ENCODE data around the gene ZNRD2.

Gene ZNRD2

DNA sequence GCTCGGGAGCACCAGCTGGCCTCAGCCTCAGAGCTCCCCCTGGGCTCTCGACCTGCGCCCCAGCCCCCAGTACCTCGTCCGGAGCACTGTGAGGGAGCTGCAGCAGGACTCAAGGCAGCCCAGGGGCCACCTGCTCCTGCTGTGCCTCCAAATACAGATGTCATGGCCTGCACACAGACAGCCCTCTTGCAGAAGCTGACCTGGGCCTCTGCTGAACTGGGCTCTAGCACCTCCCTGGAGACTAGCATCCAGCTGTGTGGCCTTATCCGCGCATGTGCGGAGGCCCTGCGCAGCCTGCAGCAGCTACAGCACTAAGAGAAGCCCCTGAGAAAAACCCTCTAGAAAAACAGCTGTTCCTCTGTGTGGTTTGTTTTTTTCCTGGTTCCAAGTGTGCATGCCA, 1.1 kb downstream of the ZNRD2 start:
- H3K4me3 ChIP-seq (ENCODE audit: low read depth, low read length): peak overlapping the region; percentile 74
- CTCF ChIA-PET: interaction anchor here (0.6 to 5.6 kb wide), 21 partner anchors 11 to 319 kb away, joined by 3 to 133 read pairs (median 5); partner anchors contain the start of genes KAT5 and LTBP3
- TF ChIP-seq, protein P1, sequence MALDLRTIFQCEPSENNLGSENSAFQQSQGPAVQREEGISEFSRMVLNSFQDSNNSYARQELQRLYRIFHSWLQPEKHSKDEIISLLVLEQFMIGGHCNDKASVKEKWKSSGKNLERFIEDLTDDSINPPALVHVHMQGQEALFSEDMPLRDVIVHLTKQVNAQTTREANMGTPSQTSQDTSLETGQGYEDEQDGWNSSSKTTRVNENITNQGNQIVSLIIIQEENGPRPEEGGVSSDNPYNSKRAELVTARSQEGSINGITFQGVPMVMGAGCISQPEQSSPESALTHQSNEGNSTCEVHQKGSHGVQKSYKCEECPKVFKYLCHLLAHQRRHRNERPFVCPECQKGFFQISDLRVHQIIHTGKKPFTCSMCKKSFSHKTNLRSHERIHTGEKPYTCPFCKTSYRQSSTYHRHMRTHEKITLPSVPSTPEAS (tag by site-specific recombination; IDR thresholded peaks at IDR 0.05): no peak
- TF ChIP-seq ZNF48 (tag by site-specific recombination; IDR thresholded peaks at IDR 0.05) (no peak), ZNF121 (tag by site-specific recombination; IDR thresholded peaks at IDR 0.05) (no peak), ZNF2 (tag by site-specific recombination; IDR thresholded peaks at IDR 0.05) (no peak), ZEB2 (tag by site-specific recombination; IDR thresholded peaks at IDR 0.05) (no peak), ZNF792 (tag by site-specific recombination; IDR thresholded peaks at IDR 0.05) (no peak), ZNF777 (tag by site-specific recombination; IDR thresholded peaks at IDR 0.05; ENCODE audit: borderline replicate concordance) (no peak), ZBTB48 (tag by site-specific recombination; IDR thresholded peaks at IDR 0.05) (no peak), ZIC2 (tag by site-specific recombination; IDR thresholded peaks at IDR 0.05) (no peak), ZNF423 (tag by site-specific recombination; IDR thresholded peaks at IDR 0.05) (no peak), MYNN (tag by site-specific recombination; IDR thresholded peaks at IDR 0.05; ENCODE audit: borderline replicate concordance) (no peak), ZFP37 (tag by site-specific recombination; IDR thresholded peaks at IDR 0.05) (no peak), KLF1 (tag by site-specific recombination; IDR thresholded peaks at IDR 0.05) (no peak), ZNF26 (tag by site-specific recombination; IDR thresholded peaks at IDR 0.05) (no peak)
- POLR2A ChIA-PET: interaction anchor here (1.0 to 4.2 kb wide), 11 partner anchors 11 to 149 kb away, joined by 3 to 39 read pairs (median 10); partner anchors contain the start of genes KCNK7, LTBP3, MAP3K11 and NEAT1
- H3K4me1 ChIP-seq (ENCODE audit: control insufficient read depth, insufficient read depth, low read length): peaks cover 16% of the 10 kb centered on the region; the same call in 1 of the 2 replicates
- no peak overlapping the region; the same call in 1 of the 2 replicates for H3K27ac ChIP-seq (ENCODE audit: extremely low read depth, low read depth, low read length)
- H3K9me3 ChIP-seq (ENCODE audit: control insufficient read depth, insufficient read depth, low read depth, low read length): no peaks in the 10 kb centered on the region
- peaks cover 0 to 23% of the 10 kb centered on the region in 2 experiments; a peak in 1 of 3 replicates for H3K36me3 ChIP-seq (ENCODE audit: control insufficient read depth in 2 of 2, insufficient read depth in 1 of 2, low read length in 2 of 2)

DNA sequence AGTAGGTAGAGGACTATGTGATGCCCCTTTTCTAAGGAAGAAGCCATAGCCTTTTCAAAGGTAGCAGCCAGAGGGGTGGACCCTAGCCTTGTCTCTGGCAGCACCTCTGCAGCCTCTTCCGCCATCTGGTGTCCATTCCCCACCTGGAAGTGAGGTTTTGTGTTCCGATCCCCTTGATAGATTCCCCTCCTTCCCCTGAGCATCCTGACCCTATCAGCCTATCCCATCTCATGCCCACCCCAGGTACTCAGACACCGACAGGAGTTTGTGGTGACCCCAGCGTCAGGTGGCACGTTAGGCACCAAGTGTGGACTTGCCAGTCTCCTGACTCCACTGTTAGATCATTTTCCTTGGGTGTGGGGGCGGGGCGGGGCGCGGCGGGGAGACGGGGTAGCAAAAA, 1.7 kb downstream of the ZNRD2 start:
- Histone ChIP-seq H3K36me3 (ENCODE audit: control insufficient read depth in 2 of 2, insufficient read depth in 1 of 2, low read length in 2 of 2) (peaks cover 0 to 18% of the 10 kb centered on the region in 2 experiments; a peak in 1 of 3 replicates), H3K4me1 (ENCODE audit: control insufficient read depth, insufficient read depth, low read length) (peaks cover 17% of the 10 kb centered on the region; the same call in 1 of the 2 replicates), H3K27ac (ENCODE audit: extremely low read depth, low read depth, low read length) (no peak overlapping the region; the same call in 1 of the 2 replicates), H3K9me3 (ENCODE audit: control insufficient read depth, insufficient read depth, low read depth, low read length) (no peaks in the 10 kb centered on the region), H3K4me3 (ENCODE audit: low read depth, low read length) (peak overlapping the region; percentile 60)
- POLR2A ChIA-PET: interaction anchor here (0.6 to 4.2 kb wide), 15 partner anchors 12 to 200 kb away, joined by 3 to 39 read pairs (median 6); partner anchors contain the start of genes LTBP3, MALAT1, MAP3K11 and NEAT1
- CTCF ChIA-PET: interaction anchor here (0.6 to 5.6 kb wide), 19 partner anchors 11 to 140 kb away, joined by 3 to 133 read pairs (median 5); partner anchors contain the start of genes KAT5 and LTBP3
- TF ChIP-seq, protein P2, sequence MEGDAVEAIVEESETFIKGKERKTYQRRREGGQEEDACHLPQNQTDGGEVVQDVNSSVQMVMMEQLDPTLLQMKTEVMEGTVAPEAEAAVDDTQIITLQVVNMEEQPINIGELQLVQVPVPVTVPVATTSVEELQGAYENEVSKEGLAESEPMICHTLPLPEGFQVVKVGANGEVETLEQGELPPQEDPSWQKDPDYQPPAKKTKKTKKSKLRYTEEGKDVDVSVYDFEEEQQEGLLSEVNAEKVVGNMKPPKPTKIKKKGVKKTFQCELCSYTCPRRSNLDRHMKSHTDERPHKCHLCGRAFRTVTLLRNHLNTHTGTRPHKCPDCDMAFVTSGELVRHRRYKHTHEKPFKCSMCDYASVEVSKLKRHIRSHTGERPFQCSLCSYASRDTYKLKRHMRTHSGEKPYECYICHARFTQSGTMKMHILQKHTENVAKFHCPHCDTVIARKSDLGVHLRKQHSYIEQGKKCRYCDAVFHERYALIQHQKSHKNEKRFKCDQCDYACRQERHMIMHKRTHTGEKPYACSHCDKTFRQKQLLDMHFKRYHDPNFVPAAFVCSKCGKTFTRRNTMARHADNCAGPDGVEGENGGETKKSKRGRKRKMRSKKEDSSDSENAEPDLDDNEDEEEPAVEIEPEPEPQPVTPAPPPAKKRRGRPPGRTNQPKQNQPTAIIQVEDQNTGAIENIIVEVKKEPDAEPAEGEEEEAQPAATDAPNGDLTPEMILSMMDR (tag by site-specific recombination; IDR thresholded peaks at IDR 0.05): peak; percentile 79
- TF ChIP-seq ZNF155 (tag by site-specific recombination; IDR thresholded peaks at IDR 0.05) (no peak), ZNF184 (tag by site-specific recombination; IDR thresholded peaks at IDR 0.05) (no peak), ZNF366 (tag by site-specific recombination; conservative IDR thresholded peaks at IDR 0.05) (0 out of 2 replicates have a peak, but pooled peaks have one; percentile 19), ZBTB17 (tag by site-specific recombination; IDR thresholded peaks at IDR 0.05) (peak; percentile 38; the same call in 1 of the 2 replicates), ZEB2 (tag by site-specific recombination; IDR thresholded peaks at IDR 0.05) (peak; percentile 28; the same call in 1 of the 2 replicates), KLF8 (tag by site-specific recombination; IDR thresholded peaks at IDR 0.05) (peak; percentile 51; the same call in 1 of the 2 replicates), ZNF391 (tag by site-specific recombination; IDR thresholded peaks at IDR 0.05; ENCODE audit: borderline replicate concordance, low read depth) (no peak), ZNF843 (tag by site-specific recombination; IDR thresholded peaks at IDR 0.05) (no peak), MEIS1 (CRISPR knock-in tag; IDR thresholded peaks at IDR 0.05; ENCODE audit: borderline replicate concordance) (no peak), TCF7L2 (IDR thresholded peaks at IDR 0.05; ENCODE audit: borderline replicate concordance, low read depth, low read length) (no peak), GLIS1 (tag by site-specific recombination; IDR thresholded peaks at IDR 0.05) (no peak), ZNF654 (tag by site-specific recombination; IDR thresholded peaks at IDR 0.05; ENCODE audit: low read depth) (peak; percentile 36)
- TF ChIP-seq, protein P3, sequence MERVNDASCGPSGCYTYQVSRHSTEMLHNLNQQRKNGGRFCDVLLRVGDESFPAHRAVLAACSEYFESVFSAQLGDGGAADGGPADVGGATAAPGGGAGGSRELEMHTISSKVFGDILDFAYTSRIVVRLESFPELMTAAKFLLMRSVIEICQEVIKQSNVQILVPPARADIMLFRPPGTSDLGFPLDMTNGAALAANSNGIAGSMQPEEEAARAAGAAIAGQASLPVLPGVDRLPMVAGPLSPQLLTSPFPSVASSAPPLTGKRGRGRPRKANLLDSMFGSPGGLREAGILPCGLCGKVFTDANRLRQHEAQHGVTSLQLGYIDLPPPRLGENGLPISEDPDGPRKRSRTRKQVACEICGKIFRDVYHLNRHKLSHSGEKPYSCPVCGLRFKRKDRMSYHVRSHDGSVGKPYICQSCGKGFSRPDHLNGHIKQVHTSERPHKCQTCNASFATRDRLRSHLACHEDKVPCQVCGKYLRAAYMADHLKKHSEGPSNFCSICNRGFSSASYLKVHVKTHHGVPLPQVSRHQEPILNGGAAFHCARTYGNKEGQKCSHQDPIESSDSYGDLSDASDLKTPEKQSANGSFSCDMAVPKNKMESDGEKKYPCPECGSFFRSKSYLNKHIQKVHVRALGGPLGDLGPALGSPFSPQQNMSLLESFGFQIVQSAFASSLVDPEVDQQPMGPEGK (tag by site-specific recombination; IDR thresholded peaks at IDR 0.05): peak; percentile 17; the same call in 1 of the 2 replicates
- TF ChIP-seq, protein P4, sequence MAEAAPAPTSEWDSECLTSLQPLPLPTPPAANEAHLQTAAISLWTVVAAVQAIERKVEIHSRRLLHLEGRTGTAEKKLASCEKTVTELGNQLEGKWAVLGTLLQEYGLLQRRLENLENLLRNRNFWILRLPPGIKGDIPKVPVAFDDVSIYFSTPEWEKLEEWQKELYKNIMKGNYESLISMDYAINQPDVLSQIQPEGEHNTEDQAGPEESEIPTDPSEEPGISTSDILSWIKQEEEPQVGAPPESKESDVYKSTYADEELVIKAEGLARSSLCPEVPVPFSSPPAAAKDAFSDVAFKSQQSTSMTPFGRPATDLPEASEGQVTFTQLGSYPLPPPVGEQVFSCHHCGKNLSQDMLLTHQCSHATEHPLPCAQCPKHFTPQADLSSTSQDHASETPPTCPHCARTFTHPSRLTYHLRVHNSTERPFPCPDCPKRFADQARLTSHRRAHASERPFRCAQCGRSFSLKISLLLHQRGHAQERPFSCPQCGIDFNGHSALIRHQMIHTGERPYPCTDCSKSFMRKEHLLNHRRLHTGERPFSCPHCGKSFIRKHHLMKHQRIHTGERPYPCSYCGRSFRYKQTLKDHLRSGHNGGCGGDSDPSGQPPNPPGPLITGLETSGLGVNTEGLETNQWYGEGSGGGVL (tag by site-specific recombination; IDR thresholded peaks at IDR 0.05): no peak
